ENCODE results near the gene ANKS1B. TPM values are rescaled to one million over a fixed set of nuclear protein-coding genes. Genes with fewer than 3 reads are reported as not detected.

Gene ANKS1B
- total and polyA plus RNA-seq, 11 donors, result 0.62 to 5.8 (median 1.8) TPM

DNA sequence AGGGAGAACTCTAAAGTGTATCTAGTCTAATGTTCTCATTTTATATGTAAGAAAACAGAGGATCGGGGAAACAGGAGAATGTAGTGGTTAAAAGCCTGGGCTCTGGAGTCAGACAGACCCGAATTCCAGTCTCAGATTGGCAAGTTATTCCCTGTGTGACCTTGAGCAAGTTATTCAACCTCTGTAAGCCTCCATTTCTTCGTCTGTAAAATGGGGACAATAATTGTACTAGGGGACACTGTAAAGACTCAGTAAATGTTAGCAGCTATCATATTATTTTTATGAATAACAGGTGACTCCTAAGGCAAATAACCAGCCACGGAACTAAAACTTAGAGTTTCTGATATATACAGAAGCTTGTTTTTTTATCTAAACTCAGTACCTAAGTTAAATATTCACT lies 1187.5 kb downstream of the ANKS1B start:
- H3K4me3 ChIP-seq, result no peak overlapping the region
- 81 to 83% (median 81%) methylated on average over 4 of the region's 4 CpGs for WGBS, 4 donors

DNA sequence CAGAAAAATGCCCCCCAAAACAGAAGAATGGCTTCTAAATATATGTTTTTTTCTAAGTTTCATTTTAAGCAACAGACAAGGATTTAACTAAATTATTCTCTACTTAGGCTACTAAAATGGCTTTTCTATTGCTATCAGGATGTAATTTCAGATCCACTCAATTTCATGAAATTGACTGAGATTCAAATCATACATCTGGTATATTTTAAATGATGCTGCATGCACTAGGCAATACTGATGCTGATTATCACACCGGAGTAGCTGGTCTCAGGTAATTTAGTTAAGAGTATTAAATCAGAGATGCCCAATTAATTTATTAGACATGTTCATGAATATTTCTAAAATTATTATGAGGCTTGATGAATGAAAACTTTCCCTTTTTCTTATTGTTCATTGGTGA lies 1188.0 kb downstream of the ANKS1B start:
- Histone ChIP-seq H3K4me1 (no peaks in the 10 kb centered on the region), H3K27ac (no peak overlapping the region), H3K9me3 (no peaks in the 10 kb centered on the region), H3K27me3 (peaks cover 0 to 10% (median 0%) of the 10 kb centered on the region in 9 donors), H3K4me3 (no peak overlapping the region), H3K36me3 (no peaks in the 10 kb centered on the region)
- ATAC-seq (no peak), DNase-seq (no peak)
- intact Hi-C loops (cut with DNase I), result no loop called here
- 91 to 98% (median 96%) methylated on average over 1 of the region's 1 CpG for WGBS, 4 donors
- TF ChIP-seq POLR2A (IDR thresholded peaks at IDR 0.05), result no peak
- TF ChIP-seq, protein P1, sequence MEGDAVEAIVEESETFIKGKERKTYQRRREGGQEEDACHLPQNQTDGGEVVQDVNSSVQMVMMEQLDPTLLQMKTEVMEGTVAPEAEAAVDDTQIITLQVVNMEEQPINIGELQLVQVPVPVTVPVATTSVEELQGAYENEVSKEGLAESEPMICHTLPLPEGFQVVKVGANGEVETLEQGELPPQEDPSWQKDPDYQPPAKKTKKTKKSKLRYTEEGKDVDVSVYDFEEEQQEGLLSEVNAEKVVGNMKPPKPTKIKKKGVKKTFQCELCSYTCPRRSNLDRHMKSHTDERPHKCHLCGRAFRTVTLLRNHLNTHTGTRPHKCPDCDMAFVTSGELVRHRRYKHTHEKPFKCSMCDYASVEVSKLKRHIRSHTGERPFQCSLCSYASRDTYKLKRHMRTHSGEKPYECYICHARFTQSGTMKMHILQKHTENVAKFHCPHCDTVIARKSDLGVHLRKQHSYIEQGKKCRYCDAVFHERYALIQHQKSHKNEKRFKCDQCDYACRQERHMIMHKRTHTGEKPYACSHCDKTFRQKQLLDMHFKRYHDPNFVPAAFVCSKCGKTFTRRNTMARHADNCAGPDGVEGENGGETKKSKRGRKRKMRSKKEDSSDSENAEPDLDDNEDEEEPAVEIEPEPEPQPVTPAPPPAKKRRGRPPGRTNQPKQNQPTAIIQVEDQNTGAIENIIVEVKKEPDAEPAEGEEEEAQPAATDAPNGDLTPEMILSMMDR (IDR thresholded peaks at IDR 0.05), result no peak

More for the DNA sequence above, 1187.5 kb downstream of the ANKS1B start:
- TF ChIP-seq POLR2A (IDR thresholded peaks at IDR 0.05), result no peak
- TF ChIP-seq, protein P1 (IDR thresholded peaks at IDR 0.05), result no peak
- Histone ChIP-seq H3K9me3 (no peaks in the 10 kb centered on the region), H3K27me3 (peaks cover 0 to 10% (median 0%) of the 10 kb centered on the region in 9 donors), H3K36me3 (no peaks in the 10 kb centered on the region), H3K4me1 (no peaks in the 10 kb centered on the region), H3K27ac (no peak overlapping the region)
- DNase-seq, result no peak
- intact Hi-C loops (cut with DNase I), result no loop called here
- no peak for ATAC-seq

DNA sequence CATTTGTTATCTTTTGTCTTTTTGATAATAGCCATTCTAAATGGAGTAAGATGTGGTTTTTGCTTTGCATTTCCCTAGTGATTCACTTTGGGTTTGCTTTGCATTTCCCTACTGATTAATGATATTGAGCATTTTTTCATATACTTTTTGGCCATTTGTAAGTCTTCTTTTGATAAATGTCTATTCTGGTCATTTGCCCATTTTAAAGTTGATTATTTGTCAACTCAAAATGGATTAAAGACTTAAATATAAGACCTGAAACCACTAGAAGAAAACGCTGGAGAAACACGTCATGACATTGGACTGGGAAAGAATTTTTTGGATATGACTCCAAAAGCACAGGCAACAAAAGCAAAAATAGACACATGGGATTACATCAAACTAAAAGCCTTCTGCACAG lies 1191.6 kb downstream of the ANKS1B start:
- no peak for ATAC-seq
- Histone ChIP-seq H3K27ac (no peak overlapping the region), H3K9me3 (no peaks in the 10 kb centered on the region), H3K4me3 (no peak overlapping the region), H3K36me3 (no peaks in the 10 kb centered on the region), H3K4me1 (no peaks in the 10 kb centered on the region), H3K27me3 (no peaks in the 10 kb centered on the region)
- no peak for DNase-seq
- no peak for TF ChIP-seq POLR2A (IDR thresholded peaks at IDR 0.05)
- TF ChIP-seq, protein P1 (IDR thresholded peaks at IDR 0.05), result no peak
- 81 to 87% (median 85%) methylated on average over 2 of the region's 2 CpGs for WGBS, 4 donors
- intact Hi-C loops (cut with DNase I), result no loop called here

DNA sequence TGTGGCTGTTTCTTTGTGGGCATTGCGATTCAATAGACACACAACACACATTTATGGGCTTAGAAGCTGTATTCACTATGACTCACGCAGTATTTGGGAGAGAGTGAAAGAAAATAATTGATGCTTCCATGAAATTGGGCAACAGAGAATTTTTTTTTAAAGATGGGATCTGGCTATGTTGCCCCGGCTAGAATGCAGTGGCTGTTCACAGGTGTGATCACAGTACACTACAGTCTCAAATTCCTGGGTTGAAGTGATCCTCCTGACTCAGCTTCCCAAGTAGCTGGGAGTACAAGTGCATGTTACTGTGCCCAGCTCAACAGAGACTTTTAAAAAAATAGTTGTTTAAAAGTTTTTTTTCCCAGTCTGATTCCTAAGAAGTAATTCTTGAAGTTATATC lies 1193.3 kb downstream of the ANKS1B start:
- 90 to 94% (median 93%) methylated on average over 3 of the region's 3 CpGs for WGBS, 4 donors
- intact Hi-C loops (cut with DNase I), result no loop called here
- no peak for DNase-seq
- H3K36me3 ChIP-seq, result no peaks in the 10 kb centered on the region
- H3K4me3 ChIP-seq, result no peak overlapping the region
- H3K4me1 ChIP-seq, result no peaks in the 10 kb centered on the region
- no peak overlapping the region for H3K27ac ChIP-seq
- no peaks in the 10 kb centered on the region for H3K9me3 ChIP-seq
- ATAC-seq, result no peak
- TF ChIP-seq POLR2A (IDR thresholded peaks at IDR 0.05), result no peak
- TF ChIP-seq, protein P1 (IDR thresholded peaks at IDR 0.05), result no peak
- H3K27me3 ChIP-seq, result no peaks in the 10 kb centered on the region
